Esophagus muscularis mucosa (tissue), 4 donors: Measurements from ENCODE around the gene DEAF1. TPM values are rescaled to one million over a fixed set of nuclear protein-coding genes. Genes with fewer than 3 reads are reported as not detected.

Source experiments
- DNase-seq: peaks from one replicate; pipeline ENCODE4 v3.0.0-alpha.2; 2017; ENCODE audit errors: extremely low spot score
- H3K27ac ChIP-seq, 4 donors: fragments of 200-600 bp; sonication (generic); replicated peaks in 1 of 4; 1 replicate in 3 of 4; 2 replicates in 1 of 4; pipeline ENCODE4 v1.5.1; 2016 to 2019; ENCODE audit warnings: mild to moderate bottlenecking in 1 of 4
- H3K27me3 ChIP-seq, 4 donors: fragments of 200-600 bp; sonication (generic); one replicate each; pipeline versions ENCODE4 v1.5.1 to v1.6.0; 2016 to 2019
- H3K36me3 ChIP-seq, 4 donors: fragments of 200-600 bp; sonication (generic); one replicate each; pipeline ENCODE4 v1.5.1; 2016 to 2019
- H3K4me1 ChIP-seq, 4 donors: fragments of 200-600 bp; sonication (generic); one replicate each; pipeline ENCODE4 v1.5.1; 2016 to 2019
- H3K4me3 ChIP-seq, 4 donors: fragments of 200-600 bp; sonication (generic); 1 replicate in 2 of 4; 2 replicates in 2 of 4; pipeline ENCODE4 v1.5.1; 2016 to 2019; ENCODE audit warnings: mild to moderate bottlenecking in 4 of 4, moderate library complexity in 1 of 4
- H3K9me3 ChIP-seq, 4 donors: fragments of 200-600 bp; sonication (generic); 1 replicate in 3 of 4; 2 replicates in 1 of 4; pipeline ENCODE4 v1.5.1; 2016 to 2019
- CTCF ChIP-seq, 3 experiments: fragments of 200-600 bp in 2 of 3; fragments of 450-650 bp in 1 of 3; sonication (generic) in 2 of 3; IDR thresholded peaks; one replicate each; pipeline ENCODE4 v1.5.1; 2017 to 2019; ENCODE audit warnings: antibody characterized with exemption in 3 of 3, mild to moderate bottlenecking in 2 of 3, moderate library complexity in 1 of 3
- EP300 ChIP-seq: sonication (generic); formaldehyde crosslinking; IDR thresholded peaks from one replicate; pipeline ENCODE4 v1.6.1; 2017; ENCODE audit warnings: antibody characterized with exemption
- POLR2A ChIP-seq: fragments of 450-650 bp; IDR thresholded peaks from one replicate; pipeline ENCODE4 v1.6.1; 2017; ENCODE audit warnings: antibody characterized with exemption, moderate library complexity, mild to moderate bottlenecking, low read depth
- POLR2AphosphoS5 ChIP-seq, 2 donors: sonication (generic); formaldehyde crosslinking; IDR thresholded peaks; one replicate each; pipeline ENCODE4 v1.6.1; 2017; ENCODE audit warnings: antibody characterized with exemption in 2 of 2
- WGBS: methylation state at CpG from one replicate; pipeline ENCODE4 v1.1.5; 2018; 5-methylcytosine and 5-hydroxymethylcytosine counted together
- intact Hi-C: fragments of 100-400 bp; cut with DNase I; formaldehyde crosslinking; loops from one replicate; pipeline ENCODE4 v1.15.1; 2023
- total RNA-seq, 4 donors: library from RNA; depleted of rRNA; stranded (reverse); fragments of >200 nt; gene quantifications; one replicate each; pipeline versions ENCODE4 v1.1.0 to v1.2.1, GENCODE V29; 2016

DEAF1 gene
- total RNA-seq, 4 donors from 2014 or later, result 24.9 to 57.1 (median 39.4) TPM

GRCh38 chr11:598005-598680 lies 96.9 kb downstream of the DEAF1 start:
- H3K27me3 ChIP-seq, result no peaks in the 10 kb centered on the region
- intact Hi-C loops, result no loop called here
- H3K4me3 ChIP-seq, result no peak overlapping the region
- no peaks in the 10 kb centered on the region for H3K4me1 ChIP-seq
- DNase-seq, result no peak
- H3K36me3 ChIP-seq, result peaks cover 79 to 100% (median 99%) of the 10 kb centered on the region in 4 donors
- H3K27ac ChIP-seq, result no peak overlapping the region
- TF ChIP-seq POLR2A (no peak), EP300 (no peak), POLR2AphosphoS5 (IDR thresholded peaks at IDR 0.05) (no peak), CTCF (IDR thresholded peaks at IDR 0.05) (no peak)
- no peaks in the 10 kb centered on the region for H3K9me3 ChIP-seq
- WGBS, result 88% methylated on average over 21 of the region's 30 CpGs

- TF ChIP-seq POLR2A (no peak), EP300 (no peak), CTCF (IDR thresholded peaks at IDR 0.05) (no peak), POLR2AphosphoS5 (IDR thresholded peaks at IDR 0.05) (no peak)
- 92% methylated on average over 15 of the region's 29 CpGs for WGBS
- intact Hi-C loops, result no loop called here
- no peaks in the 10 kb centered on the region for H3K27me3 ChIP-seq
- H3K9me3 ChIP-seq, result no peaks in the 10 kb centered on the region
- H3K36me3 ChIP-seq, result peaks cover 79 to 100% (median 99%) of the 10 kb centered on the region in 4 donors
- no peak overlapping the region for H3K27ac ChIP-seq
- no peak for DNase-seq
- no peak overlapping the region for H3K4me3 ChIP-seq
- no peaks in the 10 kb centered on the region for H3K4me1 ChIP-seq
These were observed 97.8 kb downstream of the DEAF1 start for GRCh38 chr11:597166-597725.

GRCh38 chr11:596374-596773 lies 98.6 kb downstream of the DEAF1 start:
- Histone ChIP-seq H3K4me1 (no peaks in the 10 kb centered on the region), H3K4me3 (no peak overlapping the region), H3K9me3 (no peaks in the 10 kb centered on the region), H3K27me3 (no peaks in the 10 kb centered on the region), H3K36me3 (peaks cover 75 to 100% (median 98%) of the 10 kb centered on the region in 4 donors), H3K27ac (no peak overlapping the region)
- no peak for TF ChIP-seq POLR2A
- no peak for DNase-seq
- 89% methylated on average over 6 of the region's 10 CpGs for WGBS
- intact Hi-C loops, result no loop called here

DNA sequence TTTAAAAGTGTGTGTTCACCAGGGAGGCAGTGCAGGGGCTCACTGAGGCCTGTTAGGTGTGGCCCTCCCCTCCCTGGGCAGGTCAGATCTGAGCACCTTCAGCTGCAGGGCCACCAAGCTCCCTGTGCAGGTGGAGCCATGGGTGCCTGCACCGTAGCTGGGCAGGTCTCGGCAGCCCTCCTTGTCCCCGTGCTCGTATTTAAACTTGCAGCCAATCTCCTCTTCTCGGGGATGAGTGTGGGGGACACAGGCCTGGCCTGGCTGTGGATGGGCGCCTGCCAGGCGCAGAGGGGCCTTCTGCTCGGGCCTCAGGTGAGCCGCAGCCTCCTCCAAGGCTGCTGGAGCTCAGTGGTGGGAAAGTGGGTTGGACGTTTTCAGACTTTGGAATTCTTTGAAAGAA lies 99.6 kb downstream of the DEAF1 start:
- H3K27ac ChIP-seq, result no peak overlapping the region
- DNase-seq, result no peak
- H3K27me3 ChIP-seq, result no peaks in the 10 kb centered on the region
- H3K4me3 ChIP-seq, result no peak overlapping the region
- 81% methylated on average over 10 of the region's 10 CpGs for WGBS
- peaks cover 79 to 100% (median 98%) of the 10 kb centered on the region in 4 donors for H3K36me3 ChIP-seq
- TF ChIP-seq EP300, result no peak
- no peak for TF ChIP-seq POLR2A
- TF ChIP-seq CTCF (IDR thresholded peaks at IDR 0.05), result no peak
- TF ChIP-seq POLR2AphosphoS5 (IDR thresholded peaks at IDR 0.05), result no peak
- H3K4me1 ChIP-seq, result no peaks in the 10 kb centered on the region
- no peaks in the 10 kb centered on the region for H3K9me3 ChIP-seq
- intact Hi-C loops, result no loop called here

Other genes with a start within 250 kb of the DEAF1 start
- gene PTDSS2, start 244.9 kb downstream of the DEAF1 start, total RNA-seq, result 10 to 100 TPM; 23.9 to 58.3 (median 30.2) TPM
- gene RNH1, start 188.0 kb downstream of the DEAF1 start, total RNA-seq, result 100 to 1,000 TPM; 280 to 367 (median 334) TPM
- gene HRAS, start 159.6 kb downstream of the DEAF1 start, total RNA-seq, result 10 to 100 TPM; 45.7 to 85.2 (median 61.7) TPM
- under 1 TPM in 2 of 4 donors, not detected in 2; 0.19 to 0.33 TPM for gene LRRC56, start 157.7 kb downstream of the DEAF1 start, total RNA-seq
- gene LMNTD2, start 134.5 kb downstream of the DEAF1 start, total RNA-seq, result 1 to 10 TPM in 3 of 4 donors, under 1 TPM in 1; 0.52 to 3.1 (median 1.7) TPM
- gene RASSF7, start 134.3 kb downstream of the DEAF1 start, total RNA-seq, result 10 to 100 TPM in 3 of 4 donors, 1 to 10 TPM in 1; 2.9 to 24.4 (median 13.7) TPM
- gene PHRF1, start 118.8 kb downstream of the DEAF1 start, total RNA-seq, result 10 to 100 TPM; 24.5 to 38.2 (median 28.7) TPM
- 10 to 100 TPM; 11.3 to 39.6 (median 14.2) TPM for gene IRF7, start 79.3 kb downstream of the DEAF1 start, total RNA-seq
- gene CDHR5, start 70.3 kb downstream of the DEAF1 start, total RNA-seq, result 1 to 10 TPM in 1 of 4 donors, not detected in 3; 1.3 TPM
- gene SCT, start 68.0 kb downstream of the DEAF1 start, total RNA-seq, result not detected
- gene DRD4, start 58.0 kb downstream of the DEAF1 start, total RNA-seq, result 1 to 10 TPM in 1 of 4 donors, under 1 TPM in 2, not detected in 1; 0.26 to 1.1 (median 0.42) TPM
- gene TMEM80, start 594 bp upstream of the DEAF1 start, total RNA-seq, result 10 to 100 TPM; 27.4 to 55.2 (median 39.6) TPM
- 10 to 100 TPM in 3 of 4 donors, 1 to 10 TPM in 1; 5.6 to 31.6 (median 24.9) TPM for gene EPS8L2, start 11.0 kb upstream of the DEAF1 start, total RNA-seq
- 100 to 1,000 TPM; 168 to 231 (median 186) TPM for gene TALDO1, start 52.2 kb upstream of the DEAF1 start, total RNA-seq
- 10 to 100 TPM; 24.0 to 37.7 (median 28.9) TPM for gene GATD1, start 82.3 kb upstream of the DEAF1 start, total RNA-seq
- gene CEND1, start 94.9 kb upstream of the DEAF1 start, total RNA-seq, result 1 to 10 TPM in 3 of 4 donors, under 1 TPM in 1; 0.42 to 3.3 (median 2.6) TPM
- 10 to 100 TPM in 1 of 4 donors, 1 to 10 TPM in 3; 5.0 to 11.0 (median 9.5) TPM for gene SLC25A22, start 103.1 kb upstream of the DEAF1 start, total RNA-seq
- gene PIDD1, start 110.0 kb upstream of the DEAF1 start, total RNA-seq, result 10 to 100 TPM in 2 of 4 donors, 1 to 10 TPM in 2; 5.3 to 18.7 (median 9.6) TPM
- gene RPLP2, start 114.7 kb upstream of the DEAF1 start, total RNA-seq, result 100 to 1,000 TPM; 318 to 813 (median 686) TPM
- 100 to 1,000 TPM in 1 of 4 donors, 10 to 100 TPM in 3; 62.8 to 107 (median 77.6) TPM for gene PNPLA2, start 123.7 kb upstream of the DEAF1 start, total RNA-seq
- gene CRACR2B, start 132.7 kb upstream of the DEAF1 start, total RNA-seq, result 1 to 10 TPM; 5.3 to 8.4 (median 7.0) TPM
- gene CD151, start 137.7 kb upstream of the DEAF1 start, total RNA-seq, result 100 to 1,000 TPM; 219 to 730 (median 352) TPM
- gene POLR2L, start 147.3 kb upstream of the DEAF1 start, total RNA-seq, result 100 to 1,000 TPM in 2 of 4 donors, 10 to 100 TPM in 2; 71.4 to 189 (median 92.3) TPM
- 100 to 1,000 TPM in 3 of 4 donors, 10 to 100 TPM in 1; 81.4 to 156 (median 129) TPM for gene TSPAN4, start 147.6 kb upstream of the DEAF1 start, total RNA-seq
- 10 to 100 TPM; 37.4 to 55.4 (median 47.2) TPM for gene CHID1, start 215.6 kb upstream of the DEAF1 start, total RNA-seq
- 10 to 100 TPM; 49.5 to 82.6 (median 72.2) TPM for gene AP2A2, start 230.6 kb upstream of the DEAF1 start, total RNA-seq